ENCODE measurements around the gene CREB3L4. TPM values are rescaled to one million over a fixed set of nuclear protein-coding genes. Genes with fewer than 3 reads are reported as not detected.

Gene CREB3L4
- total RNA-seq, 3 donors from 2014 or later, result 9.9 to 26.9 (median 23.0) TPM

- Histone ChIP-seq H3K9me3 (no peaks in the 10 kb centered on the region), H3K4me3 (no peak overlapping the region), H3K36me3 (ENCODE audit: low read depth) (no peaks in the 10 kb centered on the region), H3K4me1 (ENCODE audit: low read depth) (peaks cover 15% of the 10 kb centered on the region)
- no peak for TF ChIP-seq CTCF (IDR thresholded peaks at IDR 0.05)
- DNase-seq, result peak in 1 of 3 donors; percentile 16
- intact Hi-C loops (cut with DNase I, micrococcal nuclease), result no loop called here
- ATAC-seq, result no peak
Observed at GRCh38 chr1:153970346-153970745, 2.6 kb downstream of the CREB3L4 start.

- H3K9me3 ChIP-seq, result no peaks in the 10 kb centered on the region
- ATAC-seq (no peak), DNase-seq (no peak)
- no peak for TF ChIP-seq CTCF (IDR thresholded peaks at IDR 0.05)
- no peaks in the 10 kb centered on the region for H3K36me3 ChIP-seq (ENCODE audit: low read depth)
- H3K4me1 ChIP-seq (ENCODE audit: low read depth), result peaks cover 21% of the 10 kb centered on the region
- no peak overlapping the region for H3K4me3 ChIP-seq
- intact Hi-C loops (cut with DNase I, micrococcal nuclease), result no loop called here
Observed at GRCh38 chr1:153973071-153973470, 5.4 kb downstream of the CREB3L4 start.

DNA sequence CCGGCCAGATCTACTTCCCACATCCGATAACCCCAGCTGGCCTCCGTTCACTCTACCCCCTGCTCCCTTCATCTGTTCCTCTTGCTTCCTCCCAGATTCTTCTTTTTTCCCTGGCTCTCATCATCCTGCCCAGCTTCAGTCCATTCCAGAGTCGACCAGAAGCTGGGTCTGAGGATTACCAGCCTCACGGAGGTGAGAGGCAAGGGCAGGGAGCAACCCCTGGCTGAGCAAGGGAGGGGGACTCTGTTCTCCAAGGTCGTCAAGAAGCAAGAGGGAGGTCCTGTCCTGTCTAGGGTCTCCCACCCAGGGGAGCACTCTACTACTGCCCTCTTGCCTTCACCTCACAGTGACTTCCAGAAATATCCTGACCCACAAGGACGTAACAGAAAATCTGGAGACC, 5.8 kb downstream of the CREB3L4 start:
- no peak for TF ChIP-seq CTCF (IDR thresholded peaks at IDR 0.05)
- no peak for ATAC-seq
- intact Hi-C loops (cut with DNase I, micrococcal nuclease), result no loop called here
- H3K36me3 ChIP-seq (ENCODE audit: low read depth), result no peaks in the 10 kb centered on the region
- H3K4me3 ChIP-seq, result no peak overlapping the region
- peak in 1 of 3 donors; percentile 18 for DNase-seq
- H3K4me1 ChIP-seq (ENCODE audit: low read depth), result peaks cover 23% of the 10 kb centered on the region
- no peaks in the 10 kb centered on the region for H3K9me3 ChIP-seq

GRCh38 chr1:153976819-153977249, 9.1 kb downstream of the CREB3L4 start:
- no peaks in the 10 kb centered on the region for H3K36me3 ChIP-seq (ENCODE audit: low read depth)
- no peaks in the 10 kb centered on the region for H3K9me3 ChIP-seq
- intact Hi-C loops (cut with DNase I, micrococcal nuclease), result no loop called here
- TF ChIP-seq CTCF (IDR thresholded peaks at IDR 0.05), result no peak
- peaks cover 19% of the 10 kb centered on the region for H3K4me1 ChIP-seq (ENCODE audit: low read depth)
- peak overlapping the region; percentile 98 for H3K4me3 ChIP-seq
- no peak for DNase-seq
- ATAC-seq, result peak; percentile 11

DNA sequence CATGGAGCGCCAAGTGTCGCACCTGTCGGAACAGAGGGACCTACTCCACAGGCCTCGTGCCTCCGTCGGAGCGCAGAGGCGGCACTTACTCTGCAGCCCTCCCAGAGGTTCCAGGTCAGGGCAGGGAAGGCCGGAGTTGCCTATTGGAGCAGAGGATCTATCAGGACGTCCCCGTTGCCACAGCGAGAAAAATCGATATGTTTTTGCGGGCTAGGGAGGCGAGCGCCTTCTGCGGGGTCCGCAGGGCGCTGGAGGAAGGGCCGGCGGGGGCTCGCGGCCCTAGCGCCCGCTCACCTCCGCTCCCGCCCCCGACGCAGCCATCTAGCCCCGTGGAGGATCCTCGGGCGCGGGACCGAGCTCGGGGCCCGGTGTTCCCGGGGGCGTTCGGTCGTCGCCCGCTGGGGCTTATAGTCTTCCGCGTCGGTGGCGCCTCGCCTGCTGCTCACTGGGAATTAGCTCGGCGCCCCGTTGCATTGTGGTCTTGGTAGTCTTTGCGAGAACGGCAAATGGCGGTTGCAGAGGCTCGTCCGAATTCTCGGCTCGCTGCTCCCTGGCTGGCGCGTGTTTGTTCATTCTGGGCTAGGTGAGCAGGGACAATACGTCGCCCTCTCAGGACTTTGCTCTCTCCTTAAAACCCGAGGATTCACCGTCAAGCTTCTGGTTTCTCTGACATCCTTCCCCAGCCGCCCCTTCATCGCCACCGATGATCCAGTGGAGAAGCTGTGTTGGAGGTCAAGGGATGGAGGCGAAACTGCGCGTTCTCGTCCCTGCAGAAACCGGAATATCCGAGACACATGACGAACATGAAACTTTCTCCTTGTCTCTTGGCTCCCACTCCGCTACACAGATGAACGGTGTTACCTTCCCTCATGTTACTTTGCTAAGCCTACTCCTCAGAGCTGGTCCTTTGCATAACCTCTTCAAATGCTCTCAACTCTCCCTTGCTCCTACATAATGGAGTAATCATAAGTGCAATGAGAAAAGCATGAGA, 9.8 kb downstream of the CREB3L4 start, which contains the start of gene JTB:
Gene JTB, minus strand, starts transcription at position 425 of the 991 bp plus-strand sequence. Its CDS starts 422 bp downstream, at position 3.
- Histone ChIP-seq H3K4me3 (peak within 1 kb of the TSS; percentile 98), H3K9me3 (no peaks in the 10 kb centered on the region), H3K36me3 (ENCODE audit: low read depth) (no peaks in the 10 kb centered on the region), H3K4me1 (ENCODE audit: low read depth) (peaks cover 19% of the 10 kb centered on the region)
- TF ChIP-seq CTCF (IDR thresholded peaks at IDR 0.05), result peak; percentile 12
- peak; percentile 91 to 96 (median 94) for DNase-seq
- intact Hi-C loops (cut with DNase I, micrococcal nuclease), result no loop called here
- peak; percentile 97 for ATAC-seq
